Transverse colon (tissue), 4 donors: ENCODE measurements around the gene ARHGEF16. TPM values are rescaled to one million over a fixed set of nuclear protein-coding genes. Genes with fewer than 3 reads are reported as not detected.

Source experiments
- DNase-seq: peaks from one replicate; pipeline ENCODE4 v3.0.0-alpha.2; 2019
- H3K27ac ChIP-seq, 4 donors: fragments of 200-600 bp; sonication (generic); 2 replicates each; pipeline ENCODE4 v1.5.1; 2016 to 2018; ENCODE audit warnings: inconsistent platforms in 4 of 4
- H3K27me3 ChIP-seq: fragments of 200-600 bp; sonication (generic); 2 replicates; pipeline ENCODE4 v1.5.1; 2017; ENCODE audit warnings: inconsistent platforms
- H3K36me3 ChIP-seq, 4 donors: fragments of 200-600 bp; sonication (generic); 2 replicates each; pipeline ENCODE4 v1.5.1; 2017 to 2019; ENCODE audit warnings: inconsistent platforms in 4 of 4
- H3K4me1 ChIP-seq, 4 donors: fragments of 200-600 bp; sonication (generic); 2 replicates each; pipeline ENCODE4 v1.5.1; 2017 to 2020; ENCODE audit warnings: inconsistent platforms in 4 of 4
- H3K4me3 ChIP-seq, 4 donors: fragments of 200-600 bp; sonication (generic); 1 replicate in 1 of 4; 2 replicates in 3 of 4; pipeline versions ENCODE4 v1.5.1 to v1.6.1; 2017 to 2019; ENCODE audit warnings: inconsistent platforms in 4 of 4
- H3K9me3 ChIP-seq, 2 donors: fragments of 200-600 bp; sonication (generic); 2 replicates each; pipeline ENCODE4 v1.5.1; 2017 to 2019; ENCODE audit warnings: inconsistent platforms in 2 of 2
- CTCF ChIP-seq, 5 experiments: fragments of 200-600 bp in 3 of 5; fragments of 450-650 bp in 2 of 5; sonication (generic) in 3 of 5; IDR thresholded peaks; 1 replicate in 2 of 5; 2 replicates in 3 of 5; pipeline ENCODE4 v1.5.1; 2016 to 2017; ENCODE audit warnings: antibody characterized with exemption in 5 of 5, inconsistent platforms in 3 of 5, mild to moderate bottlenecking in 2 of 5, moderate library complexity in 1 of 5
- EP300 ChIP-seq: sonication (generic); formaldehyde crosslinking; IDR thresholded peaks from one replicate; pipeline ENCODE4 v1.6.1; 2017; ENCODE audit warnings: antibody characterized with exemption, low read depth
- POLR2A ChIP-seq: fragments of 450-650 bp; IDR thresholded peaks from one replicate; pipeline ENCODE4 v1.6.1; 2016; ENCODE audit warnings: antibody characterized with exemption, mild to moderate bottlenecking, moderate library complexity
- POLR2AphosphoS5 ChIP-seq, 3 donors: sonication (generic); formaldehyde crosslinking; IDR thresholded peaks; one replicate each; pipeline ENCODE4 v1.6.1; 2016; ENCODE audit warnings: antibody characterized with exemption in 3 of 3
- WGBS, 2 donors: methylation state at CpG; one replicate each; pipeline ENCODE4 v1.1.5; 2018; ENCODE audit warnings: low coverage in 1 of 2; 5-methylcytosine and 5-hydroxymethylcytosine counted together
- in situ Hi-C, 4 donors: fragments of 200-750 bp; cut with MboI; loops; one replicate each; pipeline versions ENCODE4 v1.15.0 to v1.15.1; 2017; ENCODE audit warnings: low sequenced_read_pairs in 3 of 4, low pct_ligation_motif_present in 1 of 4, low pct_unique_long_range_greater_than_20kb in 1 of 4
- intact Hi-C: fragments of 100-400 bp; cut with DNase I; formaldehyde crosslinking; loops from one replicate; pipeline ENCODE4 v1.15.1; 2023; ENCODE audit warnings: low total_unique reads
- total RNA-seq, 4 donors: library from RNA; depleted of rRNA; stranded (reverse); fragments of >200 nt; gene quantifications; one replicate each; pipeline ENCODE4 v1.1.0, GENCODE V29; 2016

The ARHGEF16 gene
- total RNA-seq, 4 donors from 2014 or later, result 104 to 240 (median 145) TPM

GRCh38 chr1:3441410-3441847 lies 13.0 kb upstream of the ARHGEF16 start:
- H3K27me3 ChIP-seq, result peaks cover 24% of the 10 kb centered on the region
- H3K36me3 ChIP-seq, result no peaks in the 10 kb centered on the region
- intact Hi-C loops (no loop called here), in situ Hi-C loops (loop anchor here in 2 of 4 donors (25.0 kb wide), 2 partner anchors 429 to 604 kb away; partner anchors contain the start of gene ACTRT2 (in 2 of the 2))
- H3K4me1 ChIP-seq, result no peaks in the 10 kb centered on the region
- H3K9me3 ChIP-seq, result no peaks in the 10 kb centered on the region
- TF ChIP-seq POLR2A (no peak), POLR2AphosphoS5 (IDR thresholded peaks at IDR 0.05) (no peak), EP300 (no peak), CTCF (IDR thresholded peaks at IDR 0.05) (no peak)
- 50 to 66% methylated on average over 5 to 8 of the region's 8 CpGs for WGBS, 2 donors
- H3K4me3 ChIP-seq, result no peak overlapping the region
- DNase-seq, result no peak
- H3K27ac ChIP-seq, result no peak overlapping the region

- intact Hi-C loops, result no loop called here
Measured at GRCh38 chr1:3441880-3442279, 12.6 kb upstream of the ARHGEF16 start.

GRCh38 chr1:3442331-3442730 lies 12.1 kb upstream of the ARHGEF16 start:
- intact Hi-C loops (no loop called here), in situ Hi-C loops (loop anchor here in 2 of 4 donors (25.0 kb wide), 2 partner anchors 430 to 605 kb away; partner anchors contain the start of gene ACTRT2 (in 2 of the 2))
- no peak for TF ChIP-seq POLR2A
- TF ChIP-seq CTCF (IDR thresholded peaks at IDR 0.05), result no peak
- TF ChIP-seq POLR2AphosphoS5 (IDR thresholded peaks at IDR 0.05), result no peak
- no peak for TF ChIP-seq EP300
- Histone ChIP-seq H3K27me3 (peaks cover 24% of the 10 kb centered on the region), H3K36me3 (no peaks in the 10 kb centered on the region), H3K9me3 (no peaks in the 10 kb centered on the region), H3K27ac (no peak overlapping the region), H3K4me1 (no peaks in the 10 kb centered on the region), H3K4me3 (no peak overlapping the region)
- DNase-seq, result no peak
- WGBS, 2 donors, result 77% methylated on average over 11 of the region's 13 CpGs; no CpG with 5 or more reads in 1 of the 2 donors

More at GRCh38 chr1:3441880-3442279, 12.6 kb upstream of the ARHGEF16 start:
- no peak overlapping the region for H3K4me3 ChIP-seq
- H3K4me1 ChIP-seq, result no peaks in the 10 kb centered on the region
- in situ Hi-C loops, result loop anchor here in 2 of 4 donors (25.0 kb wide), 2 partner anchors 430 to 605 kb away; partner anchors contain the start of gene ACTRT2 (in 2 of the 2)
- no peak for TF ChIP-seq POLR2AphosphoS5 (IDR thresholded peaks at IDR 0.05)
- TF ChIP-seq POLR2A, result no peak
- TF ChIP-seq EP300, result no peak
- no peak for TF ChIP-seq CTCF (IDR thresholded peaks at IDR 0.05)
- H3K27ac ChIP-seq, result no peak overlapping the region
- H3K36me3 ChIP-seq, result no peaks in the 10 kb centered on the region
- WGBS, 2 donors, result 60 to 82% methylated on average over 1 to 8 of the region's 8 CpGs
- no peak for DNase-seq
- no peaks in the 10 kb centered on the region for H3K9me3 ChIP-seq
- H3K27me3 ChIP-seq, result peaks cover 24% of the 10 kb centered on the region

- intact Hi-C loops (no loop called here), in situ Hi-C loops (loop anchor here in 2 of 4 donors (25.0 kb wide), 2 partner anchors 431 to 606 kb away; partner anchors contain the start of gene ACTRT2 (in 2 of the 2))
- DNase-seq, result no peak
- H3K27ac ChIP-seq, result no peak overlapping the region
- no peak for TF ChIP-seq CTCF (IDR thresholded peaks at IDR 0.05)
- no peak for TF ChIP-seq POLR2A
- TF ChIP-seq EP300, result no peak
- TF ChIP-seq POLR2AphosphoS5 (IDR thresholded peaks at IDR 0.05), result no peak
- no peaks in the 10 kb centered on the region for H3K4me1 ChIP-seq
- H3K36me3 ChIP-seq, result no peaks in the 10 kb centered on the region
- H3K4me3 ChIP-seq, result no peak overlapping the region
- H3K27me3 ChIP-seq, result peaks cover 24% of the 10 kb centered on the region
- 60 to 80% methylated on average over 1 to 12 of the region's 12 CpGs for WGBS, 2 donors
- peaks cover 0 to 1% of the 10 kb centered on the region in 2 donors for H3K9me3 ChIP-seq
Measured at GRCh38 chr1:3442901-3443300, 11.6 kb upstream of the ARHGEF16 start.
